IgD-negative memory B cell (primary cell): ENCODE results near the gene AIG1. TPM values are rescaled to one million over a fixed set of nuclear protein-coding genes. Genes with fewer than 3 reads are reported as not detected.
"Not testable (repeated sequence)": the region's sequence is repeated elsewhere in the genome, so short reads cannot be mapped to it uniquely, and the experiment has no call there.

Source experiments
- H3K27ac Mint-ChIP-seq, 3 donors: one replicate each; pipeline ENCODE4 v1.8.0; 2020 to 2022; ENCODE audit warnings: mild to moderate bottlenecking in 3 of 3, mixed read lengths in 3 of 3, moderate library complexity in 1 of 3
- H3K27me3 Mint-ChIP-seq: one replicate; pipeline ENCODE4 v1.8.0; 2021; ENCODE audit warnings: mixed read lengths
- H3K36me3 Mint-ChIP-seq: one replicate; pipeline ENCODE4 v1.8.0; 2020; ENCODE audit warnings: mild to moderate bottlenecking, mixed read lengths
- H3K4me1 Mint-ChIP-seq, 3 donors: one replicate each; pipeline ENCODE4 v1.8.0; 2020 to 2022; ENCODE audit warnings: mixed read lengths in 3 of 3, mild to moderate bottlenecking in 1 of 3
- H3K4me3 Mint-ChIP-seq, 4 donors: one replicate each; pipeline ENCODE4 v1.8.0; 2020 to 2022; ENCODE audit warnings: mild to moderate bottlenecking in 4 of 4, mixed read lengths in 4 of 4, moderate library complexity in 3 of 4
- H3K9me3 Mint-ChIP-seq, 3 donors: one replicate each; pipeline ENCODE4 v1.8.0; 2020 to 2021; ENCODE audit warnings: mixed read lengths in 3 of 3, mild to moderate bottlenecking in 1 of 3
- polyA plus RNA-seq: library from polyadenylated mRNA; unstranded; fragments of 300-500 nt; fragmentation: Illumina TruSeq; gene quantifications from one replicate; pipeline ENCODE4 v1.2.3, GENCODE V29; 2021

Gene AIG1
- polyA plus RNA-seq, 1 donor from 2014 or later: 23.0 TPM

DNA sequence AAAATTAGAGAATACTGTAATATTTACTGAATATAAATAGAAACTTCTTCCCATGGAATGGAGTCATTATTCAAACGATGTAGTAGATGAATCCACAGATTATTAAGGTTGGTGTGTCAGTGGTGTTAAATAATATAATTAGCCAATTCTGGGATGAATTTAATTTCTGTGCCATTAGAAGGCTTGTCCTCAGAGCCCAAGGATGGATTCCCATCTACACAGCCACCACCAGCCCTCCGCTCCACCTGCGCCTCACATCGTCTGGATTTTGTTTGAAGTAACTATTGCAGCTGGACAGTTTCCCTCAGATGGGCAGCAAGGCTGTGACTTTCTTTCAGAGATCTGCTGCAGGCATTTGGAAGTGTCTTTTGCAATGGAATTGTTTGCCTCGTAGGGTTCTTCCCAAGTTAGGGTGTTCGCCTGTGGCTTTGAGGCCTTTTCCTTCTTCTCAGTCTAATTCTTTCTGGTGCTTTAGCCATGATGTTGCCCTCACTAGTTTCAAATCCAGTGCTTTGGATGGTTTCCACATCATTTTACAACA, 104.7 kb downstream of the AIG1 start:
- Mint-ChIP-seq H3K4me1 (no peaks in the 10 kb centered on the region), H3K27ac (no peak overlapping the region), H3K36me3 (peaks cover 7% of the 10 kb centered on the region), H3K9me3 (no peaks in the 10 kb centered on the region), H3K4me3 (no peak overlapping the region), H3K27me3 (no peaks in the 10 kb centered on the region)

- H3K9me3 Mint-ChIP-seq: no peaks in the 10 kb centered on the region
- no peak overlapping the region for H3K4me3 Mint-ChIP-seq
- H3K27me3 Mint-ChIP-seq: no peaks in the 10 kb centered on the region
- no peaks in the 10 kb centered on the region for H3K4me1 Mint-ChIP-seq
- peaks cover 7% of the 10 kb centered on the region for H3K36me3 Mint-ChIP-seq
- H3K27ac Mint-ChIP-seq: no peak overlapping the region
Observed at GRCh38 chr6:143166247-143166695, 105.6 kb downstream of the AIG1 start.

- Mint-ChIP-seq H3K4me1 (no peaks in the 10 kb centered on the region), H3K27me3 (no peaks in the 10 kb centered on the region), H3K36me3 (peaks cover 13% of the 10 kb centered on the region), H3K4me3 (no peak overlapping the region), H3K27ac (no peak overlapping the region), H3K9me3 (peaks cover 0 to 6% (median 3%) of the 10 kb centered on the region in 3 donors)
Observed at GRCh38 chr6:143167224-143167623, 106.5 kb downstream of the AIG1 start.

DNA sequence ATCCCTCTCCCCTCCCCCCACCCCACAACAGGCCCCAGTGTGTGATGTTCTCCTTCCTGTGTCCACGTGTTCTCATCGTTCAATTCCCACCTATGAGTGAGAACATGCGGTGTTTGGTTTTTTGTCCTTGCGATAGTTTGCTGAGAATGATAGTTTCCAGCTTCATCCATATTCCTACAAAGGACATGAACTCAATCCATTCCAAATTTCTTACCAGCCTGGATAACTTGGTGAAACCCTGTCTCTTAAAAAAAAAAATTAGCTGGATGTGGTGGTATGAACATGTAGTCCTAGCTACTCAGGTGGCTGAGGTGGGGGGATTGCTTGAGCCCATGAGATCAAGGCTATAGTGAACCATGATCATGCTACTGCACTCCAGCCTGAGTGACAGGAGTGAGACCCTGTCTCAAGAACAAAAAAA, 107.7 kb downstream of the AIG1 start:
- not testable (repeated sequence) for H3K27ac Mint-ChIP-seq, H3K27me3 Mint-ChIP-seq, H3K4me1 Mint-ChIP-seq

GRCh38 chr6:143169440-143169839, 108.8 kb downstream of the AIG1 start:
- H3K27ac Mint-ChIP-seq: no peak overlapping the region
- H3K27me3 Mint-ChIP-seq: no peaks in the 10 kb centered on the region
- H3K4me1 Mint-ChIP-seq: no peaks in the 10 kb centered on the region
- H3K9me3 Mint-ChIP-seq: peaks cover 1 to 10% (median 7%) of the 10 kb centered on the region in 3 donors
- peaks cover 18% of the 10 kb centered on the region for H3K36me3 Mint-ChIP-seq
- no peak overlapping the region for H3K4me3 Mint-ChIP-seq

More for the DNA sequence above, 107.7 kb downstream of the AIG1 start:
- peaks cover 17% of the 10 kb centered on the region for H3K36me3 Mint-ChIP-seq
- H3K4me3 Mint-ChIP-seq, H3K9me3 Mint-ChIP-seq: not testable (repeated sequence)

DNA sequence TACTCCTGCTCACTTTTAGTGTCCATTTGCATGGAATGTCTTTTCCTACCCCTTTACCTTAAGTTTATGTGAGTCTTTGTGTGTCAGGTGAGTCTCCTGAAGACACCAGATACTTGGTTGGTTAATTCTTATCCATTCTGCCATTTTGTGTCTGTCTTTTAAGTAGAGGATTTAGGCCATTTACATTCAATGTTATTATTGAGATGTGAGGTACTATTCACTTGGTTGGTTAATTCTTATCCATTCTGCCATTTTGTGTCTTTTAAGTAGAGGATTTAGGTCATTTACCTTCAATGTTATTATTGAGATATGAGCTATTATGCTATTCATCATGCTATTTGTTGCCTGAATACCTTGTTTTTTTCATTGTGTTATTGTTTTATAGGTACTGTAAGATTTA, 113.8 kb downstream of the AIG1 start:
- Mint-ChIP-seq H3K27ac (no peak overlapping the region), H3K4me3 (no peak overlapping the region), H3K9me3 (peaks cover 1 to 17% (median 15%) of the 10 kb centered on the region in 3 donors), H3K27me3 (no peaks in the 10 kb centered on the region), H3K36me3 (peaks cover 23% of the 10 kb centered on the region), H3K4me1 (no peaks in the 10 kb centered on the region)

DNA sequence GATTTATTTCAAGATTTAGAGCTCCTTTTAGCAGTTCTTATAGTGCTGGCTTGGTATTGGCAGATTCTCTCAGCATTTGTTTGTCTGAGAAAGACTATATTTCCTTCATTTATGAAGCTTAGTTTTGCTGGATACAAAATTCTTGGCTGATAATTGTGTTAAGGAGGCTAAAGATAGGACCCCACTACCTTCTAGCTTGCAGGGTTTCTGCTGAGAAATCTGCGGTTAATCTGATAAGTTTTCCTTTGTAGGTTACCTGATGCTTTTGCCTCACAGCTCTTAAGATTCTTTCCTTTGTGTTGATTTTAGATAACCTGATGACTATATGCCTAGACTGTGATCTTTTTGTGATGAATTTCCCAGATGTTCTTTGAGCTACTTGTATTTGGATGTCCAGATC, 114.3 kb downstream of the AIG1 start:
- Mint-ChIP-seq H3K27ac (no peak overlapping the region), H3K36me3 (peaks cover 23% of the 10 kb centered on the region), H3K27me3 (no peaks in the 10 kb centered on the region), H3K9me3 (peaks cover 1 to 17% (median 15%) of the 10 kb centered on the region in 3 donors), H3K4me1 (peaks cover 0 to 2% (median 0%) of the 10 kb centered on the region in 3 donors), H3K4me3 (no peak overlapping the region)

DNA sequence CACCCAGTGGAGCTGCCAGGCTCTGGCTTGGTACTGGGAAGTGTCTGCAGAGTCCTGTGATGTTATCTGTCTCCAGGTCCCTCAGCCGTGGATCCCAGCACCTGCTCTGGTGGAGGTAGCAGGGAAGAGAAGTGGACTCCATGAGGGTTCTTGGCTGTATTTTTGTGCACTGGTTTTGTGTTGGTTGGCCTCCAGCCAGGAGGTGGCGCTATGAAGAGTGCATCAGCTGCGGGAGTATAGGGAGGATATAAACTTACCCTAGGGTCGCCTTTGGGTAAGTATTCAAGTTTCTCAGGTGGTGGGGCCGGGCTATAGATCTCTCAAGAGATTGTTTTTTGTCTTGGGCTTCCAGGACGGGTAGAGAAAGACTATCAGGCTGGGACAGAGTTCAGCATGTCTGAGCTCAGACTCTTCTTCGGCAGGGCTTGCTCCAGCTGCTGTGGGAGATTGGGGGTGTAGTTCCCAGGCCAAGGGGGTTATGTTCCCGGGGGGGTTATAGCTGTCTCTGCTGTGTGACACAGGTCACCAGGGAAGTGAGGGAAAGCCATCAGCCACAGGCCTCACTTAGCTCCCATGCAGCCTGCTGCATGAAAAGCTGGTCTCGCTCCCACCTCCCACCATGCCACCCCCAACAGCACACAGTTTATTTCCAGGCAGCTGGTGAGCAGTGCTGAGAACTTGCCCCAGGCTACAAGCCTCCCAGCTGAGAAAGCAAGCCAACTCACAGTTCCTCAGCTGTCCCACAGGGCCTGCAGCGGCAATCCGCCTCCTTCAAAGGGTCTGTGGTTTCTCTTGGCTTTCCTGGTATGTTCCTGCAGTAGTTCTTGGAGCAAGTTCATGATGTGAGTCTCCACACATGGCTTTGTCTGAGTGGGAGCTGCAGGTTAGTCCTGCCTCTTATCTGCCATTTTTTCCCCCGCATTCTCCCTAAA, 115.7 kb downstream of the AIG1 start:
- Mint-ChIP-seq H3K36me3 (peaks cover 23% of the 10 kb centered on the region), H3K4me3 (no peak overlapping the region), H3K27ac (no peak overlapping the region), H3K9me3 (peaks cover 1 to 17% (median 15%) of the 10 kb centered on the region in 3 donors), H3K4me1 (peaks cover 0 to 2% (median 0%) of the 10 kb centered on the region in 3 donors), H3K27me3 (no peaks in the 10 kb centered on the region)

- Mint-ChIP-seq H3K27me3 (no peaks in the 10 kb centered on the region), H3K27ac (no peak overlapping the region), H3K36me3 (peaks cover 25% of the 10 kb centered on the region), H3K4me3 (no peak overlapping the region), H3K9me3 (peaks cover 1 to 12% (median 11%) of the 10 kb centered on the region in 3 donors), H3K4me1 (peaks cover 0 to 2% (median 0%) of the 10 kb centered on the region in 3 donors)
Observed at GRCh38 chr6:143177706-143178105, 117.0 kb downstream of the AIG1 start.

DNA sequence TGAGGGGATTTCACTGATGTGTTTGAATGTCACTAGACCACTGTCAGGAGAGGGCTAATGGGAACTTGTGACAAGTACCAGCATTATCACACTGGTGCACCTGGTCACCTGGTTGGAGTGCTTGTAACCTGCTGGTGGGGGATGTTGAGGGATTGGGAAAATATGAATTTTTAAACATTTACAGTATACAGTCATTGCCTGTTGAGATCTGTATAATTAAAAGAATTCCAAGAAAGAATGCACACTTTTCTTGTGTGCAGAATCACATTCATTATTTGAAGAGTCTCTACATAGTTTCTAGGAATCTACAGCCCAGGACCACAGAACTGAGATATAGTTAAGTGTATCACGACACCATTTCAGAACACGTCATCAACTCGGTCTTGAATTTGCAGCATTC, 118.4 kb downstream of the AIG1 start:
- Mint-ChIP-seq H3K9me3 (peaks cover 0 to 8% (median 7%) of the 10 kb centered on the region in 3 donors), H3K27ac (peak overlapping the region in 1 of 3 donors; percentile 32), H3K4me3 (no peak overlapping the region), H3K4me1 (peaks cover 0 to 2% (median 0%) of the 10 kb centered on the region in 3 donors), H3K36me3 (peaks cover 23% of the 10 kb centered on the region), H3K27me3 (no peaks in the 10 kb centered on the region)

DNA sequence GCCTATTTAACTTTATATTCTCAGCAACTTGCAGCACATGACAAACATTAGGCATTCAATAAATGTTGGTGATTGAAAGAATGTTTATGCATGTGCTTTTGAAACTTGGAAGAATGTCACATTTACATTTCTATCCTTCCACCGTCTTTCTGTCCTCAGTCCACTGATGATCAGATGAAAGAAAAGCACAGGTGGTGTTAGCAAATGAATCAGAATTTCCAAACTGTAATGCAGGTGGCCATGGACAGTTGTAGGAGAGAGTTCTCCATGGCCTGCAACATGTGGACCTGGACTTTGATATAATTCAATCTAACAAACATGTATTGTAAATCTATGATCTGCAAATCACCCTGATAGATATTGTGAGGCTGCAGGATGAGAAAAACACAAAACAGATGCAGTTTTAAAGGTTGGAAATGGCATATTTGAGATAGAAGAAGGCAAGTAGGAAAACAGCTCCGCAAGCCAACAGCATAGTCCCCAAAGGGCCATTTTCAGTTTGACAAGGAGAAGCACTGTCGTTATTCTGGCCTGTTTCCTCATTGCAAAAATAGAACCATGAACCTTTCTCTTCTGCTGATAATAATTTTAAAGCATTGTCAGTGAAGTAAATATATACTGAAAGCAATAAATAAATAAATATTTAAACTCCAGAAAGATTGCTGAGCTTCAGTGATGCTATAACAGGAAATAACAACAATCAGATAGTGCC, 119.4 kb downstream of the AIG1 start:
- peaks cover 0 to 8% (median 5%) of the 10 kb centered on the region in 3 donors for H3K9me3 Mint-ChIP-seq
- no peaks in the 10 kb centered on the region for H3K27me3 Mint-ChIP-seq
- H3K4me3 Mint-ChIP-seq: no peak overlapping the region
- H3K27ac Mint-ChIP-seq: no peak overlapping the region
- H3K36me3 Mint-ChIP-seq: peaks cover 22% of the 10 kb centered on the region
- peaks cover 0 to 2% (median 0%) of the 10 kb centered on the region in 3 donors for H3K4me1 Mint-ChIP-seq

DNA sequence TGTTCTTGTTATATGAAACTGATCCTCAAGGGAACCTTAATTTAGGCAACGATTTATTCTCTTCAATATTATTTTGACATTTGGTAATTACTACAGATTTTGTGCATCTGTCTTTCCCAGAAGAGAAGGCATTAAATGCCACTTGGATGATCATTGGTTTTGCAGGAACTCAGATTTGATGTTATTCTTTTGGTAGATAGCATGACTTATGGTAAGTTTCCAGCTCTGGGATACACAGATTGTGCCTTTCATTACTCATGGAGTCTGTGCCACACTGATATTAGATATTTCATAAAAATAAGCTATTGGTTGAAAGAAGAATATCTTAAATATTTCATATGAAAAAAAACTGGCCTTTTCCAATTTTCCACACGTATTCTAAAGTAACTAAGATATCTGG, 120.1 kb downstream of the AIG1 start:
- Mint-ChIP-seq H3K27ac (no peak overlapping the region), H3K36me3 (peaks cover 19% of the 10 kb centered on the region), H3K4me3 (no peak overlapping the region), H3K4me1 (peaks cover 0 to 2% (median 0%) of the 10 kb centered on the region in 3 donors), H3K9me3 (peaks cover 0 to 6% (median 0%) of the 10 kb centered on the region in 3 donors), H3K27me3 (no peaks in the 10 kb centered on the region)

- H3K27me3 Mint-ChIP-seq: no peaks in the 10 kb centered on the region
Observed at GRCh38 chr6:143183666-143184065, 123.0 kb downstream of the AIG1 start.

DNA sequence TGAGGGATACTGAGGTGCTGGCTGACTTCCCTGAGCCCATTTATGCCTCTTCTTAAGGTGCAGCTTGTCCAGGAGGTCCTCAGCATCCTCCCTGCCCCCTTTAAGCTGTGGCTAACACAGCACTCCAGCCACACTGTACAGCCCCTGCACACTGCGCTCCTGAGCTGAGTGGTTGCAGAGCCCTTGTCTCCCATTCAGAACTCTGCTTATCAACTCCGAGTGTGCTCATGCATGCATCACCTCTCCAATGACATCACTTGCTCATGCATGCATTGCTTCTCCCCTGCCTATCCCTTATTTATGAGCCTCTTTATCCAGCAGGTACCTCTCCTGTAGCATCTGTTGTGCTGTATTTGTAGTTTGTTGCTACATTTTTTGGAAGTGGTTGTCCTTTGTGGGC, 124.6 kb downstream of the AIG1 start:
- no peak overlapping the region for H3K27ac Mint-ChIP-seq
- H3K36me3 Mint-ChIP-seq: peaks cover 17% of the 10 kb centered on the region
- no peaks in the 10 kb centered on the region for H3K4me1 Mint-ChIP-seq
- no peak overlapping the region for H3K4me3 Mint-ChIP-seq
- no peaks in the 10 kb centered on the region for H3K27me3 Mint-ChIP-seq
- peaks cover 0 to 1% (median 0%) of the 10 kb centered on the region in 3 donors for H3K9me3 Mint-ChIP-seq

More at GRCh38 chr6:143183666-143184065, 123.0 kb downstream of the AIG1 start:
- Mint-ChIP-seq H3K4me3 (no peak overlapping the region), H3K9me3 (peaks cover 0 to 1% (median 0%) of the 10 kb centered on the region in 3 donors), H3K36me3 (peaks cover 17% of the 10 kb centered on the region), H3K27ac (no peak overlapping the region), H3K4me1 (peaks cover 0 to 2% (median 0%) of the 10 kb centered on the region in 3 donors)
